ENCODE data around the gene RNF168. TPM values are rescaled to one million over a fixed set of nuclear protein-coding genes. Genes with fewer than 3 reads are reported as not detected.
"Not testable (repeated sequence)": the region's sequence is repeated elsewhere in the genome, so short reads cannot be mapped to it uniquely, and the experiment has no call there.

Gene RNF168
- total and polyA plus RNA-seq, 4 donors = 7.2 to 25.7 (median 13.0) TPM

- TF ChIP-seq CTCF (IDR thresholded peaks at IDR 0.05; ENCODE audit: control extremely low read depth, extremely low read depth) = no peak
- no peaks in the 10 kb centered on the region for H3K9me3 ChIP-seq (ENCODE audit: control insufficient read depth in 4 of 4, insufficient read depth in 3 of 4, low read length in 3 of 4)
- no peak for DNase-seq
- H3K9ac ChIP-seq (ENCODE audit: insufficient read depth in 1 of 2, low read length in 2 of 2) = no peak overlapping the region
- peaks cover 0 to 7% (median 3%) of the 10 kb centered on the region in 4 donors for H3K36me3 ChIP-seq (ENCODE audit: control insufficient read depth in 4 of 4, insufficient read depth in 4 of 4, low read length in 4 of 4)
- no peak overlapping the region for H3K4me3 ChIP-seq
- H3K27me3 ChIP-seq (ENCODE audit: control insufficient read depth in 3 of 3, insufficient read depth in 3 of 3, low read length in 2 of 3) = no peaks in the 10 kb centered on the region
- H3K4me1 ChIP-seq (ENCODE audit: control insufficient read depth in 5 of 5, insufficient read depth in 5 of 5, low read length in 5 of 5) = no peaks in the 10 kb centered on the region
- H3K27ac ChIP-seq (ENCODE audit: low read depth in 1 of 2, low read length in 1 of 2) = no peak overlapping the region
- ATAC-seq (ENCODE audit: insufficient read depth, low FRiP score) = no peak
- 79 to 81% methylated on average over 3 to 4 of the region's 4 CpGs for WGBS, 2 donors
Measured at GRCh38 chr3:196458063-196458462, 45.5 kb downstream of the RNF168 start.

DNA sequence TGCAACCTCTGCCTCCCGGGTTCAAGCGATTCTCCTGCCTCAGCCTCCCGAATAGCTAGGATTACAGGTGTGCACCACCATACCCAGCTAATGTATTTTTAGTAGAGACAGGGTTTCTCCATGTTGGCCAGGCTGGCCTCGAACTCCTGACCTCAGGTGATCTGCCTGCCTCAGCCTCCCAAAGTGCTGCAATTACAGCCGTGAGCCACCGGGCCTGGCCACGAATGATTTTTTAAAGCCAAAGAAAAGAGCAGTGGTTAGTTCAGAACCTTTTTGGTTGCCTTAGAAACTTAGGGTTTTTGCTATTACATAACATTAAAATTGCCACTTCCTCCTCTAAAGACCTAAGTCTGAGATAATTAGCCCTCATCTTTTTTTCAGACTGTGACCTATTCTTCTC, 46.1 kb downstream of the RNF168 start:
- not testable (repeated sequence) for H3K36me3 ChIP-seq (ENCODE audit: control insufficient read depth in 4 of 4, insufficient read depth in 4 of 4, low read length in 4 of 4); ATAC-seq (ENCODE audit: insufficient read depth, low FRiP score); H3K9ac ChIP-seq (ENCODE audit: insufficient read depth in 1 of 2, low read length in 2 of 2); H3K27ac ChIP-seq (ENCODE audit: low read depth in 1 of 2, low read length in 1 of 2); DNase-seq; H3K9me3 ChIP-seq (ENCODE audit: control insufficient read depth in 4 of 4, insufficient read depth in 3 of 4, low read length in 3 of 4); H3K4me1 ChIP-seq (ENCODE audit: control insufficient read depth in 5 of 5, insufficient read depth in 5 of 5, low read length in 5 of 5); H3K4me3 ChIP-seq; H3K27me3 ChIP-seq (ENCODE audit: control insufficient read depth in 3 of 3, insufficient read depth in 3 of 3, low read length in 2 of 3)
- 58 to 60% methylated on average over 7 of the region's 7 CpGs for WGBS, 2 donors

DNA sequence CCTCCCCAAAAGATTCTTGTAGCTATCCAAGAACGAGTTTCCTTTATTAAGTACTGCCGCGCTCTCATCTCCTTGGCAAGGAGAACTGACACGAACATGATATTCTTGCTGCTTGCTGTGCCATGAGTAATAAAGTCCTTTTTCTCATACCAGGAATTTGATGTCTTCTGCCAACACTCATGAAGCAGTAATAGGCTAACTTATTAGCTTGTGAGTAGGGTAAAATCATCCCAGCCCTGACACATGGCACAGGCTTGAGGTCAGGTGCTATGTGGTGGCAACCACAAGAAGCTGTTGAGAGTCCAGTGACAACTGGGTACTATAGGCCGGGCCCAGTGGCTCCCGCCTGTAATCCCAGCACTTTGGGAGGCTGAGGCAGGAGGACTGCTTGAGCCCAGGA, 48.6 kb downstream of the RNF168 start:
- no peak for TF ChIP-seq CTCF (IDR thresholded peaks at IDR 0.05; ENCODE audit: control extremely low read depth, extremely low read depth)
- 94% methylated on average over 6 of the region's 6 CpGs for WGBS, 2 donors

GRCh38 chr3:196445391-196445790, 58.2 kb downstream of the RNF168 start:
- not testable (repeated sequence) for DNase-seq; H3K9me3 ChIP-seq (ENCODE audit: control insufficient read depth in 4 of 4, insufficient read depth in 3 of 4, low read length in 3 of 4); H3K36me3 ChIP-seq (ENCODE audit: control insufficient read depth in 4 of 4, insufficient read depth in 4 of 4, low read length in 4 of 4); H3K4me3 ChIP-seq; H3K27me3 ChIP-seq (ENCODE audit: control insufficient read depth in 3 of 3, insufficient read depth in 3 of 3, low read length in 2 of 3); H3K27ac ChIP-seq (ENCODE audit: low read depth in 1 of 2, low read length in 1 of 2); ATAC-seq (ENCODE audit: insufficient read depth, low FRiP score); H3K9ac ChIP-seq (ENCODE audit: insufficient read depth in 1 of 2, low read length in 2 of 2); H3K4me1 ChIP-seq (ENCODE audit: control insufficient read depth in 5 of 5, insufficient read depth in 5 of 5, low read length in 5 of 5)
- 91 to 94% methylated on average over 7 of the region's 7 CpGs for WGBS, 2 donors

More for the DNA sequence above, 48.6 kb downstream of the RNF168 start:
- no peaks in the 10 kb centered on the region for H3K27me3 ChIP-seq (ENCODE audit: control insufficient read depth in 3 of 3, insufficient read depth in 3 of 3, low read length in 2 of 3)
- no peaks in the 10 kb centered on the region for H3K9me3 ChIP-seq (ENCODE audit: control insufficient read depth in 4 of 4, insufficient read depth in 3 of 4, low read length in 3 of 4)
- DNase-seq = no peak
- ATAC-seq (ENCODE audit: insufficient read depth, low FRiP score) = no peak
- peaks cover 0 to 6% (median under 1%) of the 10 kb centered on the region in 4 donors for H3K36me3 ChIP-seq (ENCODE audit: control insufficient read depth in 4 of 4, insufficient read depth in 4 of 4, low read length in 4 of 4)
- H3K9ac ChIP-seq (ENCODE audit: insufficient read depth in 1 of 2, low read length in 2 of 2) = no peak overlapping the region
- no peak overlapping the region for H3K27ac ChIP-seq (ENCODE audit: low read depth in 1 of 2, low read length in 1 of 2)
- no peaks in the 10 kb centered on the region for H3K4me1 ChIP-seq (ENCODE audit: control insufficient read depth in 5 of 5, insufficient read depth in 5 of 5, low read length in 5 of 5)
- H3K4me3 ChIP-seq = no peak overlapping the region

- no peak for ATAC-seq (ENCODE audit: insufficient read depth, low FRiP score)
- peaks cover 0 to 2% (median 0%) of the 10 kb centered on the region in 4 donors for H3K36me3 ChIP-seq (ENCODE audit: control insufficient read depth in 4 of 4, insufficient read depth in 4 of 4, low read length in 4 of 4)
- no peaks in the 10 kb centered on the region for H3K9me3 ChIP-seq (ENCODE audit: control insufficient read depth in 4 of 4, insufficient read depth in 3 of 4, low read length in 3 of 4)
- TF ChIP-seq CTCF (IDR thresholded peaks at IDR 0.05; ENCODE audit: control extremely low read depth, extremely low read depth) = no peak
- H3K27ac ChIP-seq (ENCODE audit: low read depth in 1 of 2, low read length in 1 of 2) = no peak overlapping the region
- H3K4me3 ChIP-seq = no peak overlapping the region
- H3K27me3 ChIP-seq (ENCODE audit: control insufficient read depth in 3 of 3, insufficient read depth in 3 of 3, low read length in 2 of 3) = no peaks in the 10 kb centered on the region
- no peak overlapping the region for H3K9ac ChIP-seq (ENCODE audit: insufficient read depth in 1 of 2, low read length in 2 of 2)
- 33 to 36% methylated on average over 2 of the region's 2 CpGs for WGBS, 2 donors
- no peaks in the 10 kb centered on the region for H3K4me1 ChIP-seq (ENCODE audit: control insufficient read depth in 5 of 5, insufficient read depth in 5 of 5, low read length in 5 of 5)
- DNase-seq = no peak
Measured at GRCh38 chr3:196444500-196444894, 59.1 kb downstream of the RNF168 start.

Measured in lung (tissue), 12 donors.